H1 (cell line): ENCODE data around the gene GRIA2.

Source experiments
- ATF2 ChIP-seq: IDR thresholded peaks from 2 replicates; pipeline ENCODE4 v1.6.1; 2012; ENCODE audit warnings: low read length, inconsistent platforms
- CTCF ChIP-seq, 3 experiments: IDR thresholded peaks; 1 replicate in 2 of 3; 2 replicates in 1 of 3; pipeline versions ENCODE4 v1.5.1 to v1.6.1; 2011; ENCODE audit warnings: low read length in 3 of 3, mild to moderate bottlenecking in 3 of 3, inconsistent platforms in 2 of 3, low read depth in 1 of 3, moderate library complexity in 1 of 3; ENCODE audit not compliant: insufficient read depth in 1 of 3; ENCODE audit errors: control extremely low read depth in 1 of 3
- EP300 ChIP-seq, 2 experiments: IDR thresholded peaks; 1 replicate in 1 of 2; 2 replicates in 1 of 2; pipeline ENCODE4 v1.6.1; 2011 to 2012; ENCODE audit warnings: low read depth in 2 of 2, low read length in 2 of 2, mild to moderate bottlenecking in 2 of 2, borderline replicate concordance in 1 of 2, inconsistent platforms in 1 of 2, moderate library complexity in 1 of 2
- EZH2 ChIP-seq: fragments of 200-600 bp; sonication (generic); IDR thresholded peaks from 2 replicates; pipeline ENCODE4 v1.7.1; 2012; ENCODE audit warnings: low read depth, mild to moderate bottlenecking, moderate library complexity, low read length, inconsistent platforms; ENCODE audit not compliant: severe bottlenecking
- MAFK ChIP-seq: IDR thresholded peaks from 2 replicates; pipeline ENCODE4 v1.6.1; 2012; ENCODE audit warnings: low read depth, mild to moderate bottlenecking, improper control_type of control experiment, low read length
- MAX ChIP-seq: IDR thresholded peaks from 2 replicates; pipeline ENCODE4 v1.6.1; 2012; ENCODE audit warnings: inconsistent platforms
- RAD21 ChIP-seq, 2 experiments: IDR thresholded peaks in 1 of 2; conservative IDR thresholded peaks in 1 of 2; 2 replicates each; pipeline ENCODE4 v1.6.1; 2011; ENCODE audit warnings: low read depth in 2 of 2, low read length in 2 of 2, improper control_type of control experiment in 1 of 2, inconsistent platforms in 1 of 2, mild to moderate bottlenecking in 1 of 2, moderate library complexity in 1 of 2
- RXRA ChIP-seq: IDR thresholded peaks from 2 replicates; pipeline ENCODE4 v1.6.1; 2011; ENCODE audit warnings: low read depth, mild to moderate bottlenecking, low read length, moderate library complexity; ENCODE audit not compliant: insufficient read depth

- TF ChIP-seq CTCF (IDR thresholded peaks at IDR 0.05; ENCODE audit: control extremely low read depth in 1 of 3, insufficient read depth in 1 of 3, low read depth in 1 of 3, low read length in 3 of 3) (no peak), RAD21 (IDR thresholded peaks at IDR 0.05 in 1 of 2, conservative IDR thresholded peaks at IDR 0.05 in 1 of 2; ENCODE audit: low read depth in 2 of 2, low read length in 2 of 2) (no peak), EP300 (IDR thresholded peaks at IDR 0.05; ENCODE audit: borderline replicate concordance in 1 of 2, low read depth in 2 of 2, low read length in 2 of 2) (no peak), ATF2 (no peak), MAFK (no peak), RXRA (no peak), EZH2 (no peak), MAX (no peak)
These were observed 49.6 kb downstream of the GRIA2 start for GRCh38 chr4:157270108-157270507.
